ENCODE results near the gene ST13. TPM values are rescaled to one million over a fixed set of nuclear protein-coding genes. Genes with fewer than 3 reads are reported as not detected.

ST13 gene
- total and polyA plus RNA-seq, 9 of the 15 experiments (the other 6 are each of a cell fraction or from before 2014, with no cell fraction given) = 53.6 to 311 (median 195) TPM

DNA sequence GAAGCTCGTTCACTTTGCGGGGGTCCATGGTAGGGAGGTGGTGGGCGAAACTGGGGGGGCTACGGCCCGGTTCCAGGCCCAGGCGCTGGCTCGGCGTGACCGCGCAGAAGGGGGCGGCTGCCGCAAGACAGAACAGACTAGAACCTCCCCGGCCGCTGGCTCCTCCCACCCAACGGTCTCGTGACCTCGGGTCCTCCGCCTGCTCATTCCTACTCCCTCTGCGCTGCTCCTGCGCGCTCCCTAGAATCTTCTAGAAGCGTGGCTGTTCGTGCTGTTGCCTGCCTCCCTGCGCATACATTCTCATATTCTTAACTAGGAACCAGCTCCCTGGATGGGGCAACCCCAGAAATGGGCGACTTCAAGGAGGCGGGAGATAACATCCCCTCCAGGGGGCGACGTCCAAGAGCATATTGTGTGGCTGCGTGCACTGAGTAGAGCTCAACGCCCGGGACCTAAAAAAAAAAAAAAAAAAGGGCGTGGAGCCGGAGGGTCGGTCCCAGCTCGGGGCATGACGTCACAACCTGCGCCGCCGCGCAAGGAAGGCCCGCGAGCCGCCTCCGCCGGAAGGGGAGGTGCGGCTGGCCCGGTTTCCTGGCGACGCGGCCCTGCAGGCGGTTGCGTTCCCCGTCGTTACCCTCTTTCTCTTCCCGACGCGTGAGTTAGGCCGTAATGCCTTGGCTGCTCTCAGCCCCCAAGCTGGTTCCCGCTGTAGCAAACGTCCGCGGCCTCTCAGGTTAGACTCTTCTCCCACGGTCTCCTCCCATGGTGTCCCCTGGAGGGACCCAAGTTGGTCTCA is at the start of gene ST13, which contains the start of gene XPNPEP3 (continued):
- TF ChIP-seq, protein P1, sequence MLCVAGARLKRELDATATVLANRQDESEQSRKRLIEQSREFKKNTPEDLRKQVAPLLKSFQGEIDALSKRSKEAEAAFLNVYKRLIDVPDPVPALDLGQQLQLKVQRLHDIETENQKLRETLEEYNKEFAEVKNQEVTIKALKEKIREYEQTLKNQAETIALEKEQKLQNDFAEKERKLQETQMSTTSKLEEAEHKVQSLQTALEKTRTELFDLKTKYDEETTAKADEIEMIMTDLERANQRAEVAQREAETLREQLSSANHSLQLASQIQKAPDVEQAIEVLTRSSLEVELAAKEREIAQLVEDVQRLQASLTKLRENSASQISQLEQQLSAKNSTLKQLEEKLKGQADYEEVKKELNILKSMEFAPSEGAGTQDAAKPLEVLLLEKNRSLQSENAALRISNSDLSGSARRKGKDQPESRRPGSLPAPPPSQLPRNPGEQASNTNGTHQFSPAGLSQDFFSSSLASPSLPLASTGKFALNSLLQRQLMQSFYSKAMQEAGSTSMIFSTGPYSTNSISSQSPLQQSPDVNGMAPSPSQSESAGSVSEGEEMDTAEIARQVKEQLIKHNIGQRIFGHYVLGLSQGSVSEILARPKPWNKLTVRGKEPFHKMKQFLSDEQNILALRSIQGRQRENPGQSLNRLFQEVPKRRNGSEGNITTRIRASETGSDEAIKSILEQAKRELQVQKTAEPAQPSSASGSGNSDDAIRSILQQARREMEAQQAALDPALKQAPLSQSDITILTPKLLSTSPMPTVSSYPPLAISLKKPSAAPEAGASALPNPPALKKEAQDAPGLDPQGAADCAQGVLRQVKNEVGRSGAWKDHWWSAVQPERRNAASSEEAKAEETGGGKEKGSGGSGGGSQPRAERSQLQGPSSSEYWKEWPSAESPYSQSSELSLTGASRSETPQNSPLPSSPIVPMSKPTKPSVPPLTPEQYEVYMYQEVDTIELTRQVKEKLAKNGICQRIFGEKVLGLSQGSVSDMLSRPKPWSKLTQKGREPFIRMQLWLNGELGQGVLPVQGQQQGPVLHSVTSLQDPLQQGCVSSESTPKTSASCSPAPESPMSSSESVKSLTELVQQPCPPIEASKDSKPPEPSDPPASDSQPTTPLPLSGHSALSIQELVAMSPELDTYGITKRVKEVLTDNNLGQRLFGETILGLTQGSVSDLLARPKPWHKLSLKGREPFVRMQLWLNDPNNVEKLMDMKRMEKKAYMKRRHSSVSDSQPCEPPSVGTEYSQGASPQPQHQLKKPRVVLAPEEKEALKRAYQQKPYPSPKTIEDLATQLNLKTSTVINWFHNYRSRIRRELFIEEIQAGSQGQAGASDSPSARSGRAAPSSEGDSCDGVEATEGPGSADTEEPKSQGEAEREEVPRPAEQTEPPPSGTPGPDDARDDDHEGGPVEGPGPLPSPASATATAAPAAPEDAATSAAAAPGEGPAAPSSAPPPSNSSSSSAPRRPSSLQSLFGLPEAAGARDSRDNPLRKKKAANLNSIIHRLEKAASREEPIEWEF (CRISPR knock-in tag; IDR thresholded peaks at IDR 0.05) = no peak
- TF ChIP-seq TFAM (CRISPR knock-in tag; conservative IDR thresholded peaks at IDR 0.05) (no peak), ZNF668 (CRISPR knock-in tag; IDR thresholded peaks at IDR 0.05) (no peak), ZNF133 (CRISPR knock-in tag; IDR thresholded peaks at IDR 0.05) (no peak), NCOA6 (IDR thresholded peaks at IDR 0.05) (no peak), HDAC1 (IDR thresholded peaks at IDR 0.05) (peak in 1 of 2 experiments; percentile 76; a peak in 2 of 4 replicates), MXI1 (IDR thresholded peaks at IDR 0.05; ENCODE audit: low read depth, low read length) (no peak), FOXA1 (IDR thresholded peaks at IDR 0.05; ENCODE audit: borderline replicate concordance) (no peak)
- TF ChIP-seq, protein P2, sequence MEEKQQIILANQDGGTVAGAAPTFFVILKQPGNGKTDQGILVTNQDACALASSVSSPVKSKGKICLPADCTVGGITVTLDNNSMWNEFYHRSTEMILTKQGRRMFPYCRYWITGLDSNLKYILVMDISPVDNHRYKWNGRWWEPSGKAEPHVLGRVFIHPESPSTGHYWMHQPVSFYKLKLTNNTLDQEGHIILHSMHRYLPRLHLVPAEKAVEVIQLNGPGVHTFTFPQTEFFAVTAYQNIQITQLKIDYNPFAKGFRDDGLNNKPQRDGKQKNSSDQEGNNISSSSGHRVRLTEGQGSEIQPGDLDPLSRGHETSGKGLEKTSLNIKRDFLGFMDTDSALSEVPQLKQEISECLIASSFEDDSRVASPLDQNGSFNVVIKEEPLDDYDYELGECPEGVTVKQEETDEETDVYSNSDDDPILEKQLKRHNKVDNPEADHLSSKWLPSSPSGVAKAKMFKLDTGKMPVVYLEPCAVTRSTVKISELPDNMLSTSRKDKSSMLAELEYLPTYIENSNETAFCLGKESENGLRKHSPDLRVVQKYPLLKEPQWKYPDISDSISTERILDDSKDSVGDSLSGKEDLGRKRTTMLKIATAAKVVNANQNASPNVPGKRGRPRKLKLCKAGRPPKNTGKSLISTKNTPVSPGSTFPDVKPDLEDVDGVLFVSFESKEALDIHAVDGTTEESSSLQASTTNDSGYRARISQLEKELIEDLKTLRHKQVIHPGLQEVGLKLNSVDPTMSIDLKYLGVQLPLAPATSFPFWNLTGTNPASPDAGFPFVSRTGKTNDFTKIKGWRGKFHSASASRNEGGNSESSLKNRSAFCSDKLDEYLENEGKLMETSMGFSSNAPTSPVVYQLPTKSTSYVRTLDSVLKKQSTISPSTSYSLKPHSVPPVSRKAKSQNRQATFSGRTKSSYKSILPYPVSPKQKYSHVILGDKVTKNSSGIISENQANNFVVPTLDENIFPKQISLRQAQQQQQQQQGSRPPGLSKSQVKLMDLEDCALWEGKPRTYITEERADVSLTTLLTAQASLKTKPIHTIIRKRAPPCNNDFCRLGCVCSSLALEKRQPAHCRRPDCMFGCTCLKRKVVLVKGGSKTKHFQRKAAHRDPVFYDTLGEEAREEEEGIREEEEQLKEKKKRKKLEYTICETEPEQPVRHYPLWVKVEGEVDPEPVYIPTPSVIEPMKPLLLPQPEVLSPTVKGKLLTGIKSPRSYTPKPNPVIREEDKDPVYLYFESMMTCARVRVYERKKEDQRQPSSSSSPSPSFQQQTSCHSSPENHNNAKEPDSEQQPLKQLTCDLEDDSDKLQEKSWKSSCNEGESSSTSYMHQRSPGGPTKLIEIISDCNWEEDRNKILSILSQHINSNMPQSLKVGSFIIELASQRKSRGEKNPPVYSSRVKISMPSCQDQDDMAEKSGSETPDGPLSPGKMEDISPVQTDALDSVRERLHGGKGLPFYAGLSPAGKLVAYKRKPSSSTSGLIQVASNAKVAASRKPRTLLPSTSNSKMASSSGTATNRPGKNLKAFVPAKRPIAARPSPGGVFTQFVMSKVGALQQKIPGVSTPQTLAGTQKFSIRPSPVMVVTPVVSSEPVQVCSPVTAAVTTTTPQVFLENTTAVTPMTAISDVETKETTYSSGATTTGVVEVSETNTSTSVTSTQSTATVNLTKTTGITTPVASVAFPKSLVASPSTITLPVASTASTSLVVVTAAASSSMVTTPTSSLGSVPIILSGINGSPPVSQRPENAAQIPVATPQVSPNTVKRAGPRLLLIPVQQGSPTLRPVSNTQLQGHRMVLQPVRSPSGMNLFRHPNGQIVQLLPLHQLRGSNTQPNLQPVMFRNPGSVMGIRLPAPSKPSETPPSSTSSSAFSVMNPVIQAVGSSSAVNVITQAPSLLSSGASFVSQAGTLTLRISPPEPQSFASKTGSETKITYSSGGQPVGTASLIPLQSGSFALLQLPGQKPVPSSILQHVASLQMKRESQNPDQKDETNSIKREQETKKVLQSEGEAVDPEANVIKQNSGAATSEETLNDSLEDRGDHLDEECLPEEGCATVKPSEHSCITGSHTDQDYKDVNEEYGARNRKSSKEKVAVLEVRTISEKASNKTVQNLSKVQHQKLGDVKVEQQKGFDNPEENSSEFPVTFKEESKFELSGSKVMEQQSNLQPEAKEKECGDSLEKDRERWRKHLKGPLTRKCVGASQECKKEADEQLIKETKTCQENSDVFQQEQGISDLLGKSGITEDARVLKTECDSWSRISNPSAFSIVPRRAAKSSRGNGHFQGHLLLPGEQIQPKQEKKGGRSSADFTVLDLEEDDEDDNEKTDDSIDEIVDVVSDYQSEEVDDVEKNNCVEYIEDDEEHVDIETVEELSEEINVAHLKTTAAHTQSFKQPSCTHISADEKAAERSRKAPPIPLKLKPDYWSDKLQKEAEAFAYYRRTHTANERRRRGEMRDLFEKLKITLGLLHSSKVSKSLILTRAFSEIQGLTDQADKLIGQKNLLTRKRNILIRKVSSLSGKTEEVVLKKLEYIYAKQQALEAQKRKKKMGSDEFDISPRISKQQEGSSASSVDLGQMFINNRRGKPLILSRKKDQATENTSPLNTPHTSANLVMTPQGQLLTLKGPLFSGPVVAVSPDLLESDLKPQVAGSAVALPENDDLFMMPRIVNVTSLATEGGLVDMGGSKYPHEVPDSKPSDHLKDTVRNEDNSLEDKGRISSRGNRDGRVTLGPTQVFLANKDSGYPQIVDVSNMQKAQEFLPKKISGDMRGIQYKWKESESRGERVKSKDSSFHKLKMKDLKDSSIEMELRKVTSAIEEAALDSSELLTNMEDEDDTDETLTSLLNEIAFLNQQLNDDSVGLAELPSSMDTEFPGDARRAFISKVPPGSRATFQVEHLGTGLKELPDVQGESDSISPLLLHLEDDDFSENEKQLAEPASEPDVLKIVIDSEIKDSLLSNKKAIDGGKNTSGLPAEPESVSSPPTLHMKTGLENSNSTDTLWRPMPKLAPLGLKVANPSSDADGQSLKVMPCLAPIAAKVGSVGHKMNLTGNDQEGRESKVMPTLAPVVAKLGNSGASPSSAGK (IDR thresholded peaks at IDR 0.05) = no peak

Measured in K562 (cell line).